GM18519 (cell line): ENCODE results near the gene H2AZ2.
"Not testable (repeated sequence)": the region's sequence is repeated elsewhere in the genome, so short reads cannot be mapped to it uniquely, and the experiment has no call there.

ENCODE experiments used
- ATAC-seq: cut with Tn5 transposase; IDR thresholded peaks from one replicate; pipeline ENCODE4 v1.9.1; 2021; ENCODE audit warnings: mild to moderate bottlenecking, moderate library complexity; ENCODE audit not compliant: unreplicated experiment, low FRiP score

The H2AZ2 gene

DNA sequence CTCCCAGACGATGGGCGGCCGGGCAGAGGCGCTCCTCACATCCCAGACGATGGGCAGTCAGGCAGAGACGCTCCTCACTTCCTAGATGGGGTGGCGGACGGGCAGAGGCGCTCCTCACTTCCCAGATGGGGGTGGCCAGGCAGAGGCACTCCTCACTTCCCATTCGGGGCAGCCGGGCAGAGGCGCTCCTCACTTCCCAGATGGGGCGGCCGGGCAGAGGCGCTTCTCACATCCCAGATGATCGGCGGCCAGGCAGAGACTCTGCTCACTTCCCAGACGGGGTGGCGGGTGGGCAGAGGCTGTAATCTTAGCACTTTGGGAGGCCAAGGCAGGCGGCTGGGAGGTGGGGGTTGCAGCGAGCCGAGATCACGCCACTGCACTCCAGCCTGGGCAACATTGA, 24.0 kb upstream of the H2AZ2 start:
- ATAC-seq: not testable (repeated sequence)

DNA sequence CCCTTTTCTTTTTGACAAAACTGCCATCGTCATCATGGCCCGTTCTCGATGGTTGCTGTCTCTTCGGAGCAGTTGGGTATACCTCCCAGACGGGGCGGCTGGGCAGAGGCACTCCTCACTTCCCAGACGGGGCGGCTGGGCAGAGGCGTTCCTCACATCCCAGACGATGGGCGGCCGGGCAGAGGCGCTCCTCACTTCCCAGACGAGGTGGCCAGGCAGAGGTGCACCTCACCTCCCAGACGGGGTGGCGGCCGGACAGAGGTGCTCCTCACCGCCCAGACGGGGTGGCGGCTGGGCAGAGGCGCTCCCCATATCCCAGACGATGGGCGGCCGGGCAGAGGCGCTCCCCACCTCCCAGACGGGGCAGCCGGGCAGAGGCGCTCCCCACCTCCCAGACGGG, 22.9 kb upstream of the H2AZ2 start:
- not testable (repeated sequence) for ATAC-seq

DNA sequence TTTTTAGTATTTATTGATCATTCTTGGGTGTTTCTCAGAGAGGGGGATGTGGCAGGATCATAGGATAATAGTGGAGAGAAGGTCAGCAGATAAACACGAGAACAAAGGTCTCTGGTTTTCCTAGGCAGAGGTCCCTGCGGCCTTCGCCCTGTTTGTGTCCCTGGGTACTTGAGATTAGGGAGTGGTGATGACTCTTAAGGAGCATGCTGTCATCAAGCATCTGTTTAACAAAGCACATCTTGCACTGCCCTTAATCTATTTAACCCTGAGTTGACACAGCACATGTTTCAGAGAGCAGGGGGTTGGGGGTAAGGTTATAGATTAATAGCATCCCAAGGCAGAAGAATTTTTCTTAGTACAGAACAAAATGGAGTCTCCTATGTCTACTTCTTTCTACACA, 22.4 kb upstream of the H2AZ2 start:
- not testable (repeated sequence) for ATAC-seq

DNA sequence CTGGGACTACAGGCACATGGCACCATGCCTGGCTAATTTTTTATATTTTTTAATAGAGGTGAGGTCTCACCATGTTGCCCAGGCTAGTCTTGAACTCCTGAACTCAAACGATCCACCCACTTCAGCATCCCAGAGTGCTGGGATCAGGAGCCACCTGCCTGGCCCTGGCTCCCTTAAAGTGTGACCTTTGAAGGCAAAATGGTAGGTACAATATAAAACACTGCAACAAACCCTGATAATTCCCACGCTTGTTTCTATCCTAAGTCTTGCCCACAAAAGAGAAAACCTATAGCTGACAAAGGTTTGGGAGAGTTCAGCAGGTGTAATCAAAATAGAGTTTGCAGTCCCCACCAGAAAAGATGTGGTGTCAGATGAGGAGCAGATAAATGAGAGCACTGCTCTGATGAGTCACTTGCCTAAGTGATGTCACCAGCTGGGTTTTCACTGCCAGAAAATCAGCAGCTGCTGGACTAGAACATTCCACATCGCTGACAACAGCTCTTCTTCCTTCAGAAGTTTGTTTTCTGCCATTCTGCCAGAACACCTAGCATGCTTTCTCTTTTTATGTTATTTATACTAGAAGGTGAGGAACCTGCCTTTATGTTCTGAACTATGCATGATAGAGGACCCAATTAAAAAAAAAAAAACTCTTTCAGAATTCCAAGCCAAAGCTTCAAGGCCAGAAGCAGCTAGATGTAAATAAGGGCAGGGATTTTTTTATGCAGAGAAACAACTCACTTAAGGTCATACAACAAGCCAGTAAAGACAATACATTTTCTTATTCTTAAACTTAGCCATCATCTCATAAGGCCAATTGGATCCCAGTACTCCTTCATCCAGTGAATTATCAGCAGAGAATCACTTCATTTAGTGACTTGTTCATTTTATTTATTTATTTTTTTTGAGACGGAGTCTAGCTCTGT, 19.4 kb upstream of the H2AZ2 start:
- ATAC-seq: no peak

DNA sequence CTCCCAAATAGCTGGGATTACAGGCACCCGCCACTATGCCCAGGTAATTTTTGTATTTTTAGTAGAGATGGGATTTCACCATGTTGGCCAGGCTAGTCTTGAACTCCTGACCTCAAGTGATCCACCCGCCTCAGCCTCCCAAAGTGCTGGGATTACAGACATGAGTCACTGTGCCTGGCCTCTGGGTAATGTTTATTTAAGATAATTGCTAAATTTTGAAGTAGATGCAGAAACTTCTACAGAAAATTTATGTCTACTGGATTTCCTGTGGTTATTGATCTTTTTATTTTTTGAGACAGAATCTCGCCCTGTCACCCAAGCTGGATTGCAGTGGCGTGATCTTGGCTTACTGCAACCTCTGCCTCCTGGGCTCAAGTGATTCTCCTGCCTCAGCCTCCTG, 14.1 kb upstream of the H2AZ2 start:
- ATAC-seq: not testable (repeated sequence)

DNA sequence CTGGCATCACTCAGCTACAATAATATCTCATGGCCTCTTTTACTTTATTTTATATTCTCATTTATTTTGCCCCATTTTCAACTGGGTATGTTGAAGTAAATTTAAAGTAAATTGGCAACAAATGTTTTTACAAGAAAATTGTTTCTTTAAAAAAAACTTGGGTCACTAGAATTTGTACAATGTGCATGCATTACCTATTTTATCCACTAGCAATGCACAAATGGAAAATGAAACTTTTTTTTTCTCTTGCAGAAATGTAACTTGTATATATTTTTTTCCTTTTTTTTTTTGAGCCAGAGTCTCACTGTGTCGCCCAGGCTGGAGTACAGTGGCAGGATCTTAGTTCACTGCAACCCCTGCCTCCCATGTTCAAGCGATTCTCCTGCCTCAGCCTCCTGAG, 10.3 kb upstream of the H2AZ2 start:
- no peak for ATAC-seq

DNA sequence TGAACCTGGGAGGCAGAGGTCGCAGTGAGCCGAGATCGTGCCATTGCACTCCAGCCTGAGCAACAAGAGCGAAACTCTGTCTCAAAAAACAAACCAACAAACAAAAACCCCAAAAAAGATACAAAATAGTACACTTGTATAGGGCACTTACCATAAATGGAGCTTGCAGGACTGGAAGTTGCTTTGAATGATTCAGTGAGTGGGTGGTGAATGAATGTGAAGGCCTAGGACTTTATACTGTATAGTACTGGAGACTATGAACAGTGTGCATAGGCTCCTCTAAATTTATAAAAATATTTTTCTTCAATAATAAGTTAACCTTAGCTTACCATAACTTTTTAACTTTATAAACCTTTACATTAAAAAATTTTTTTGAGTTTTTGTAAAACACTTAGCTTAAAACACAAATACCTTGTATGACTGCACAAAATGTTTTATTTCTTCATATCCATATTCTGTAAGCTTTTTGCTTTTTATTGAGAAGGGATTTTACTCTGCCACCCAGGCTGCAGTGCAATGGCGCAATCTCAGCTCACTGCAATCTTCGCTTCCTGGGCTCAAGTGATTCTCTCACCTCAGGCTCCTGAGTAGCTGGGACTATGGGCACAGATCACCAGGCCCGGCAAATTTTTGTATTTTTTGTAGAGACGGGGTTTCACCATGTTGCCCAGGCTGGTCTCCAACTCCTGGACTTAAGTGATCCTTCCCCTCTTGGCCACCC, 6.9 kb upstream of the H2AZ2 start:
- no peak for ATAC-seq

DNA sequence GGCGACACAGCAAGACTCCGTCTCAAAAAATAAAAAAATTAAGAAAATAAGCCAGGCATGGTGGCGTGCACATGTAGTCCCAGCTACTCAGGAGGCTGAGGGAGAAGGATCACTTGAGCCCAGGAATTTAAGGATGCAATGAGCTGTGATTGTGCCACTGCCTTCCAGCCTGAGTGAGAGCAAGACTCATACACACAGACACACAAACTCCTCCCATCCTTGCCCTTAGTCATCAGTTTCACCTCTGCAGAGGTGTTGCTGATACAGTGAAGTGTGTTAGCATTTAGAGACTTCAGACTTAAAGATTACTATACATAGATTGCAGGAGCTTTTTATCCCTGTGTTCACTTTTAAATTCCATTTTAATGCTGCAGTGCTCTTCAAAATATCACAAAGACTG, 5.5 kb upstream of the H2AZ2 start:
- no peak for ATAC-seq

DNA sequence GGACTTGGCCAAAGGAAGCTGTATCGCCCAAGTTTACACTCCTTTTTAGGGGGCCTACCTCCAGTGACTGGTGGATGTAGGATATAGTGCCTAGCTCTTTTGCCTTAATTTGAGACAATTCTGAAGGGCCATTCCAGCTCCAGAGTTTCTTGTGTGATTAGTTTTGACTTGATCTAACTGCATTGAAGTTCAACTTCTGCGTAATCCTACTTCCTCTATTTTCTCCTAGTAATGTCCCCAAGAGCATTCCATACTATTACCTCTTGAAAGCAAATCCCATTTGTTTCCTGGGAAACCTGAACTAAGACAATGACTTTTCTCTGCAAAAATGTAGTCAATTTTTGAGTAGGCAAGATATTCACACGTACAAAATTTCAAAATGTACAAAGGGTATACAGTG, 4.7 kb upstream of the H2AZ2 start:
- ATAC-seq: no peak

DNA sequence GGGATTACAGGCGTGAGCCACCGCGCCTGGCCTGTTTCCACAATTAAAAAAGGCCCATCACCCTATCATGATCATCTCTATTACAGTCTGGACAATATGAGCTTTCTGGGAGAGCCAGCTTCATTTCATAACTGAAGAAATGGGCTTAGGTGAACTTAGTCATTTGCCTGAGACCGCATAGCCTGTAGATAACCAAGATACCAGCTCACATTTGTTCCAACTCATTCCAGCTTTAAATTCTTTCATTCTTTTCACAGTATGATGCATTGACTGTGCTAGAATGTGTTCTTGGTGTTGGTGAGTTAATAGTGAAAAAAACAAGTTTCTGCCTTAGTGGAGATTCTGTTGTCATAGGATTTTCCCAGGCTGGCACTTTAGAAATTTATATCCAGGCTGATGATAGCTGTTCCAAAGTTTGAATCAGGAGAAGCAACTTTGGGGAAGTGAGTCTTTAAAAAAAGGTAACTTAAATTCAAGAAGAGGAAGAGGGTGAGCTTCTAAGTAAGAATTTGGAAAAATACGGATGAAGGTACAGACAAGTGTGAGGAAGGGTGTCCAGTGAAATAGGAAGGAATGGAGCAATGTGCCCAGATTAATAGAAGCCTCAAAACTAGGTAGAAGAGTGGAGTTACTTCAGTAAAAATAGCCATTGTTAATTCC, 2.1 kb upstream of the H2AZ2 start:
- ATAC-seq: no peak

DNA sequence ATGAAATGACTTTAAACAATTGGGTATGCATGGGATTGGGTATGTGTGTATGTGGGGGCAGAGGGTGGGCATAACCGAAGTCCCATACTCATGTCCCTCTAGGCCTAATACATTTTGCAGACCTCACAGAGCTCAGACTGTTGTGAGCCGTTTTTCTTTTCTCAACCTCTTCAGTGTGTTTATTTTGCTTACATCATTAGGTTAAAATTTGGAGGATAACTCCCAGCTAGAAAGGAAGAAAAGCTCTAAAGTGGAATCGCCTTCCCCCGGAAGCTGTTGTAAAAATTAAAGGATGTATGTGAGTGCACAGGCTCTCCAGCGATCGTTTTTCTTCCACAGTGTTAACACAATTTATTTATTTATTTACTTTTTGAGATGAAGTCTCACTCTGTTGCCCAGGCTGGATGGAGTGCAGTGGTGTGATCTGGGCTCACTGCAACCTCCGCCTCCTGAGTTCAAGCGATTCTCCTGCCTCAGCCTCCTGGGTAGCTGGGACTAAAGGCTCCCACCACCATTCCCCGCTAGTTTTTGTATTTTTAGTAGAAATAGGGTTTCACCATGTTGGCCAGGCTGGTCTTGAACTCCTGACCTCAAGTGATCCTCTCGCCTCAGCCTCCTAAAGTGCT, 1.5 kb upstream of the H2AZ2 start:
- ATAC-seq: no peak

DNA sequence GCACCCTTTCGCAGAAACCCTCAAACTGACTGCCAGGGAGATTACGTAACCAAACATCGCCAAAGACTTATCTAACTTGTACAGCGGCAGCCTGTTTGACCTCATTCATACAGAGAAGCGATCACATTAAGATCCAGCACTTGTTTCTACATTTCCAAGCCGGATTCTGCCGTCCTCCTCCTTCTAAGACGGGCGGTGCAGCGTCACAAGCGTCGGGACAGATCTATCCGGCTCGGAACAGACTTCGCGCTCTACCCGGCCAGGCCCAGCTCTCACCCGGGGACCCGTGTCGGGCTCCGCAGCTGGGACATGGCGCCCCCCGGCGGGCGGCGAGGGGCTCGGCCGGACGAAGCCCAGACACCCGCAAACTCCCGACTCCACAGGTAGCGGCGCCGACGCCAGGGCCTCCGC, 373 bp downstream of the H2AZ2 start:
- ATAC-seq: peak; percentile 42

DNA sequence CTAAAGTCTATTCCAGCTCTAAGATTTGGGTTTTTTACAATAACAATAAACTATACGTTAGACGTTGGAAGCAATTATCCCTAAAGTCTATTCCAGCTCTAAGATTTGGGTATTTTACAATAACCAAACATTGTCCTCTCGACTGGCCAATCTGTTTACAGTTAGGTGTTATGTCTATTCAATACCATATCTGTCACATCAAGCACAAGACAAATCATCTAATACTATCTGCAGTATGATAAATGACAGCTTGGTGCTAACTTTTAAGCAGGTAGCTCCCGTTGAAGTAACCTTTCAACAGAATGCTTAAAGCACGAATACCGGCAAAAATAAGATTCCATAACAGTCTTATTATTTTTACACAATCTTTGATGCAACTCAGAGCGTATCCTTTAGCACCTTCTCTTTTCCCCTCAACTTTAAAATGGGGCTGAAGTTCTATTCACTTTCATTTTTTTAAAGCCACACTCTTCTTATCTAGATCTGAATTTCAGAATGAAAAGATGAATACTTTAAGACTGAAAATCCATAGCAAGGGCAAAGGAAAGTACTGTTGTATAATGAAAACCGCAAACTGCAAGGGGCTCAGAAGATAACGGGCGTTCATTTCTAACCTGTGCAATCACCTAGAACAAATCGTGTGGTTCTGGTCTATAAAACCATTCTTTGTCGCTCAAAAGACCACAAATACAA, 925 bp downstream of the H2AZ2 start:
- no peak for ATAC-seq

DNA sequence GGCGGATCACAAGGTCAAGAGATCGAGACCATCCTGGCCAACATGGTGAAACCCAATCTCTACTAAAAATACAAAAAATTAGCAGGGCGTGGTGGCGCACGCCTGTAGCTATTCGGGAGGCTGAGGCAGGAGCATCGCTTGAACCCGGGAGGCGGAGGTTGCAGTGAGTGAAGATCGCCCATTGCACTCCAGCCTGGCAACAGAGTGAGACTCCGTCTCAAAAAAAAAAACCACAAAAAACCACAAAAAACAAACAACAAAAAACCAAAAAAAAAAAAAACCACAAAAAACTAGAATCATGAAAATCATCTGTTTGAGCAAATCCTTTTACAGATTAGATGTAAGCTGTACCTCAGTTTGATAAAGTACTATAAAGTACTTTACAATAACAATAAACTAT, 1.5 kb downstream of the H2AZ2 start:
- ATAC-seq: not testable (repeated sequence)

DNA sequence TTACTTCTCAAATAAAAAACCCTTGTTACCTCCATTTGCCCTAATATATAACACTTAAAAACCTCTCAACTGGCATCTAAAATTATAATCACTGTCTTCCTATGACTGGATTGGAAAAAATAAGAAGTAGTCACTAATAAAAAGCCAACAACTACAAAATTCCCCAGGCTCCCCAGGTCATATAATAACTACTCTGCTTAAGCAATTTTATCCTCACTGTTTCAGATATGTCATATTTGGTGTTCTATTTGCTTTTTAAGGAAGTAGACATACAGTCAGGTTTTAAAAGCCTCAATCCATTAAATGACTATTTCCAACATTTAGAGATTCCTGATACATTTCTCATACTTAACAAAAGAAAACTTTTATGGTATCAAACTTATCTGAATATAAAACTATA, 2.4 kb downstream of the H2AZ2 start:
- no peak for ATAC-seq

DNA sequence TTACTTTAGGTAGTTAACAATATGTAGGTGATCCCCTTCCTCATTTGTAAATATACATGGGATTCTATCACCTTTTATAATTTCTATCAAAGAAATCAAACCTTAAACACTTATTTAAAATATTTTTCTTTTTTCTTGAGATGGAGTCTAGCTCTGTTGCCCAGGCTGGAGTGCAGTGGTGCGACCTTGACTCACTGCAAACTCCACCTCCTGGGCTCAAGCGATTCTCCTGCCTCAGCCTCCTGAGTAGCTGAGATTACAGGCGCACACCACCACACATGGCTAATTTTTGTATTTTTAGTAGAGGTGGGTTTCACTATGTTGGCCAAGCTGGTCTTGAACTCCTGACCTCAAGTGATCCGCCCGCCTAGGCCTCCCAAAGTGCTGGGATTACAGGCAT, 4.4 kb downstream of the H2AZ2 start:
- ATAC-seq: not testable (repeated sequence)

DNA sequence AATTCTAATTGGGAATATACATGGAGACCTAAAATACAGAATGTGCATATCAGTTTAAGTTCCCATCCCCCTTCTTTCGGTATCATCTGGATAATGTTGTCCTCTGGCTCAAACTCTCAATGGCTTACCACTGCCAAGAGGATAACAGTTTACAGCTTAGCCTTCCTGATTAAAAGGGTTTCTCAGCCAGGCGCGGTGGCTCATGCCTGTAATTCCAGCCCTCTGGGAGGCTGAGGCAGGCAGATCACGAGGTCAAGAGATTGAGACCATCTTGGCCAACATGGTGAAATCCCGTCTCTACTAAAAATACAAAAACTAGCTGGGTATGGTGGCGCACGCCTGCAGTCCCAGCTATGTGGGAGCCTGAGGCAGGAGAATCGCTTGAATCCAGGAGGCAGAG, 5.2 kb downstream of the H2AZ2 start:
- ATAC-seq: not testable (repeated sequence)

DNA sequence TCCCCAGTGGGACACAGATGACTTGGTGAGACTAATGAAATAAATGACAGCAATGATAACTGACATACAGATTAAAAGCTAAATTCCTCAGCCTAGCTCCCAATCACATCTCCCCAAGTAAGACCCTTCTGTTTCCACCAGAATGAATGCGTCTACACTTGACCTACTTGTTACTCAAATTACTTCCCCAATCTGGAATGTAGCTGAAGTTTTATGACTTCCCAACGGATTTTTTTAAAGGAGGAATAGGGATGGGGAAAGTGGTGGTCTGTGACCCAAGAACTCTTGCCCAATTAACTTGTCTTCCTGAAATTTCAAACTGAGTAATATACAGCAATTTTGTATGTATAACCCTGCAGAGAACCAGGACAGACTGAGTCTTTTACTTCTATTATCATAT, 9.1 kb downstream of the H2AZ2 start:
- ATAC-seq: no peak

DNA sequence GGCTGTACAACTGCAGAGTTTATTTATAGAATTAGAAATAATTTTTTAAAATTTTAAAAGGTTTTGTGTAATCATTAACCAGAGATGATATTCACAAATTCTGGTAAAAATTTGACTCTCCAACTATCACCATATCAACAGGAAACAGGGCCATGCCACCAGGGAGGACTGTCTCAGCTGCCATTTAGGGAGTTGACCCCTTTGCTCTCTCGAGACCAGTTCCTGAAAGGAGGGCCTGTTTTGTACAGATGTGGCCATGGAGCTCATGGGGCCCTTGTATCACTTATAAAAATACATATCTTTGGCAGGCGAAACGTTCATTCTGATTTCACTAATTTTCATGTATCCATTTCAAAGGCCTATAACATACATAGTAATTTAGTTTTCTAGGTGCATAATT, 20.3 kb downstream of the H2AZ2 start:
- no peak for ATAC-seq

DNA sequence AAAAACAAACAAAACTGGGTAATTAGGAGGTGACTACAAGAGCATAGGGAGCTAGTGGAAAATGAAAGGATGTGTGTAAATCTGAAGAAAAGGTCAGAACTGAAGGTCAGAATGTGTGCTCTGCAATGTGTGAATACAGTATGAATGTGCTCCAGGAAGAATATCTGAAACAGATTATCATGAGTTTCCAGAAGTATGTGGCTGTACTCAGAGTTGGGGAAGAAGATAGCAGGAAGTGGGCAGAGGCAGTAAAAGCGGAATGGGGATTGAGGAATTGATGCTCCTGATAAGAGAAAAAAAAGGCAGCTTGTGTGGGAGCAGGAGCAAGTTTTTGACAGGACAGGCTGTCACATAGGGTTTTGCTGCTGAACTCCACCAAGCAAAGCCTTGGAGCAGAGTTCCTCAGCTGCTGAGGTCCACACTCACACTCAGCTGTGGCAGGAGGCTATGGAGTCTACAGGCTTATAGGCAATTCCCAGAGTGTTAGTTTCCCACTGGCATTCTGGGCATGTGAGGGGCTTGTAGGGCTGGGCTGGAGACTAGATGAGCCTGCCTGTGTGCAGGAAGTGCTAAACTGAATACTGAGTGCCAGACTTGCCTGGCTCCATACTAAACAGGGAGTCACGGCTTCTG, 22.9 kb downstream of the H2AZ2 start:
- no peak for ATAC-seq
